Smooth muscle cell of bladder (primary cell): ENCODE measurements around the gene KPNA1. TPM values are rescaled to one million over a fixed set of nuclear protein-coding genes. Genes with fewer than 3 reads are reported as not detected.

Experiments used
- total RNA-seq: library from RNA; depleted of rRNA; stranded (reverse); fragments of >200 nt; gene quantifications from 2 replicates; pipeline ENCODE4 v1.2.3, GENCODE V29; 2014

KPNA1 gene
- 21.3 and 22.8 TPM in 2 replicates for total RNA-seq

GRCh38 chr3:122514123-122515019, at the start of gene KPNA1:
KPNA1 (minus strand) TSS chr3:122514939; CDS start chr3:122496565, 18,374 bp downstream.

GRCh38 chr3:122564155-122564912, 49.6 kb upstream of the KPNA1 start, which contains the start of the genes DTX3L and PARP9:
DTX3L (plus strand) TSS chr3:122564338; CDS start chr3:122564427, 89 bp downstream.
PARP9 (minus strand) TSS chr3:122564300; CDS start chr3:122559620, 4,680 bp downstream.

GRCh38 chr3:122415762-122416654, 98.7 kb downstream of the KPNA1 start, which contains the start of gene WDR5B:
WDR5B (minus strand) TSS chr3:122416062; CDS start chr3:122415528, 534 bp downstream.

GRCh38 chr3:122383771-122384697, 130.7 kb downstream of the KPNA1 start, which contains the start of gene FAM162A:
FAM162A (plus strand) TSS chr3:122384182; CDS start chr3:122384266, 84 bp downstream.

GRCh38 chr3:122382888-122383666, 131.7 kb downstream of the KPNA1 start, which contains the start of gene MIX23:
MIX23 (minus strand) TSS chr3:122383231; CDS start chr3:122383224, 7 bp downstream.

Other genes with a start within 250 kb of the KPNA1 start
- gene CSTA, start 189.7 kb downstream of the KPNA1 start, total RNA-seq: 3.8 and 8.0 TPM in 2 replicates
- gene MIX23, start 131.7 kb downstream of the KPNA1 start, total RNA-seq: 24.6 and 41.1 TPM in 2 replicates
- 19.1 and 35.6 TPM in 2 replicates for gene FAM162A, start 130.8 kb downstream of the KPNA1 start, total RNA-seq
- 4.1 and 4.8 TPM in 2 replicates for gene WDR5B, start 98.9 kb downstream of the KPNA1 start, total RNA-seq
- 18.0 and 21.9 TPM in 2 replicates for gene PARP9, start 49.4 kb upstream of the KPNA1 start, total RNA-seq
- gene DTX3L, start 49.4 kb upstream of the KPNA1 start, total RNA-seq: 10.9 and 12.1 TPM in 2 replicates
- 0.09 and 0.14 TPM in 2 replicates for gene PARP15, start 62.7 kb upstream of the KPNA1 start, total RNA-seq
- 48.1 and 49.0 TPM in 2 replicates for gene PARP14, start 165.9 kb upstream of the KPNA1 start, total RNA-seq